H1 (cell line): Measurements from ENCODE around the gene SFT2D1.

Experiments used
- BCL11A ChIP-seq, 2 experiments: IDR thresholded peaks; one replicate each; pipeline ENCODE4 v1.6.1; 2011; ENCODE audit warnings: low read depth in 2 of 2, low read length in 2 of 2, mild to moderate bottlenecking in 2 of 2
- TCF12 ChIP-seq: IDR thresholded peaks from 2 replicates; pipeline ENCODE4 v1.6.1; 2011; ENCODE audit warnings: low read depth, mild to moderate bottlenecking, low read length

DNA sequence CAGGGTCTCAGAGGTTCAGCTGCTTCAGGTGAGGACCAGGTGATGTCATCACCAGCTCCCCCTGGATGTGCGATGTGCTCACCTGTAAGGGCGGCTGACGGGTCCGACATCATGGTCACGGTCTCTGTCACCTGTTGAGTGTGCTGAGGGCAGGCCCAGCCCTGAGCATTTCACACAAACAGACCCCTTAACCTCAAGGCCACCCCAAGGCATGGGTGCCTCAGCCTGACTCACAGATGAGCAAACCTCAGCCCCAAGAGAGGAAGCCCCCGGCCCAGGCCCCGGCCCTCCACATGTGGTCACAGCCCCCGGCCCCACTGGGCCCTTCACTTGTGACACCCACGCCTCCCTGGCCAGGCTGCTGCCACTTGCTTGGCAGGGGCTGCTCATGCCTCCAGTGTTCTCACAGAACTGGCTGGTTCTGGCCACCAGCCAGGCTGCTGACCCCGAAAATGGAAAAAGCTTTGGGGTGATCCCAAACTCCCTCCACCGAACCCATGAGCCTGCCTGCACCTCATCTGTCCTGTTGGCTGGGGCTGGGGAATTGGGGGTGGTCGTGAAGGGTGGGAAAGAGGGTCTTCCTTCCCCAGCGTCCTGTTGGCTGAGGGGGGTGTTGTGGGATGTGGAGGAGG lies 67.5 kb downstream of the SFT2D1 start:
- TF ChIP-seq TCF12: no peak
- no peak for TF ChIP-seq BCL11A (IDR thresholded peaks at IDR 0.05; ENCODE audit: low read depth in 2 of 2, low read length in 2 of 2)
